ENCODE measurements around the gene ZNF593OS. TPM values are rescaled to one million over a fixed set of nuclear protein-coding genes. Genes with fewer than 3 reads are reported as not detected.

Gene ZNF593OS
- total and polyA plus RNA-seq, 9 donors: 0.31 to 1.6 (median 0.88) TPM

DNA sequence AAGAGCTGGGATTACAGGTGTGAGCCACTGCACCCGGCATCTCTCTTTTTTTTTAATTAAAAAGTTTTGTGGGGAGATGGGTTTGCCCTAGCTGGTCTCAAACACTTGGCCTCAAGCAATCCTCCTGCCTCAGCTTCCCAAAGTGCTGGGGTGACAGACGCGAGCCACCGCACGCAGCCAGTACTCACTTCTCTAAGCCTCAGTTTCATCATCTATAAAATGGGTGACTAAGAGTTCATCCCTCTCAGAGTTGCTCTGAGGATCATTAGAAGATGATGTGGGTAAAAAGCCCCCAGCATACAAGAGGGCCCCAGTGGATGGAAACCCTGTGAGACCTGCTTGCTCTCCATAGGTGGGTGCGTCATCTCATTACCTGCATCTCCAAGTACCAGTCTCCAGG lies 16.2 kb upstream of the ZNF593OS start:
- Histone ChIP-seq H3K4me1 (ENCODE audit: control insufficient read depth, insufficient read depth, low read length) (no peaks in the 10 kb centered on the region), H3K27ac (ENCODE audit: low read length) (no peak overlapping the region), H3K4me3 (ENCODE audit: low read length) (no peak overlapping the region), H3K36me3 (ENCODE audit: control insufficient read depth, insufficient read depth, low read length) (no peaks in the 10 kb centered on the region), H3K27me3 (ENCODE audit: control insufficient read depth, insufficient read depth, low read length) (no peaks in the 10 kb centered on the region), H3K9me3 (replicated peaks; ENCODE audit: control insufficient read depth, low read depth, low read length) (no peaks in the 10 kb centered on the region)
- WGBS (ENCODE audit: insufficient coverage): no CpG with 5 or more reads among the region's 6 CpGs
- DNase-seq: no peak

DNA sequence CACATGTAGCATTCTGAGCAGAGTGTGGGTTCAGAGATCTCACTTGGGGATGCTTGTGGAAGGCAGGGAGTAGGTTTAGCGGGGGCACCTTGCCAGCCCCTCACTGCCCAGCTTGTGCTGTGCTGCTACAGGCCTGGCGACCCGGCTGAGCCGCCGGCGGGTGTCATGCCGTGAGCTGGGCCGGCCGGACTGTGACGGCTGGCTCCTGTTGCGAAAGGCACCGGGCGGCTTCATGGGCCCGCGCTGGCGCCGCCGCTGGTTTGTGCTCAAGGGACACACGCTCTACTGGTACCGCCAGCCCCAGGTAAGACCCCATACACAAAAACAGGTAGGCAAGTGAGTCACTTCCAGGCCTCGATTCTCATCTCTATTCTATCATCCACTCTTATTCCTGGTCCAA lies 13.3 kb upstream of the ZNF593OS start:
- Histone ChIP-seq H3K27ac (ENCODE audit: low read length) (no peak overlapping the region), H3K4me3 (ENCODE audit: low read length) (no peak overlapping the region), H3K4me1 (ENCODE audit: control insufficient read depth, insufficient read depth, low read length) (peaks cover 5% of the 10 kb centered on the region), H3K36me3 (ENCODE audit: control insufficient read depth, insufficient read depth, low read length) (no peaks in the 10 kb centered on the region), H3K27me3 (ENCODE audit: control insufficient read depth, insufficient read depth, low read length) (no peaks in the 10 kb centered on the region), H3K9me3 (replicated peaks; ENCODE audit: control insufficient read depth, low read depth, low read length) (no peaks in the 10 kb centered on the region)
- 89% methylated on average over 19 of the region's 21 CpGs for WGBS (ENCODE audit: insufficient coverage)
- DNase-seq: no peak

- Histone ChIP-seq H3K9me3 (replicated peaks; ENCODE audit: control insufficient read depth, low read depth, low read length) (no peaks in the 10 kb centered on the region), H3K36me3 (ENCODE audit: control insufficient read depth, insufficient read depth, low read length) (no peaks in the 10 kb centered on the region), H3K27ac (ENCODE audit: low read length) (no peak overlapping the region), H3K4me1 (ENCODE audit: control insufficient read depth, insufficient read depth, low read length) (peaks cover 5% of the 10 kb centered on the region), H3K27me3 (ENCODE audit: control insufficient read depth, insufficient read depth, low read length) (no peaks in the 10 kb centered on the region), H3K4me3 (ENCODE audit: low read length) (no peak overlapping the region)
- no peak for DNase-seq
- 88% methylated on average over 4 of the region's 7 CpGs for WGBS (ENCODE audit: insufficient coverage)
These were observed 12.5 kb upstream of the ZNF593OS start for GRCh38 chr1:26184086-26184485.

DNA sequence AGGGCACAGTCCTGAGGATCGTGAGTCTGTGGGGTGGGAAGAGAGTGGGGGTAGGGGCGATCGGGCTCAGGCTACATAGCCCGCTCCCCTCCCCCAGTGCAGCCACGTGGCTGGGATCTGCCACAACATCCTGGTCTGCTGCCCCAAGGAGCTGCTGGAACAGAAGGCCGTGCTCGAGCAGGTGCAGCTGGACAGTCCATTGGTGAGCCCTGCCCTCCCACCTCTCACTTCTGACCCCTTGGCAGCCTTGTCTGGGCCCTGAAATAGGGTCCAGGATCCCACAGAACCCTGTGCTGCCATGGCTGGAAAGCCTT lies 10.7 kb upstream of the ZNF593OS start:
- 66% methylated on average over 7 of the region's 7 CpGs for WGBS (ENCODE audit: insufficient coverage)
- Histone ChIP-seq H3K27me3 (ENCODE audit: control insufficient read depth, insufficient read depth, low read length) (no peaks in the 10 kb centered on the region), H3K9me3 (replicated peaks; ENCODE audit: control insufficient read depth, low read depth, low read length) (no peaks in the 10 kb centered on the region), H3K4me1 (ENCODE audit: control insufficient read depth, insufficient read depth, low read length) (peaks cover 5% of the 10 kb centered on the region), H3K27ac (ENCODE audit: low read length) (no peak overlapping the region), H3K4me3 (ENCODE audit: low read length) (no peak overlapping the region), H3K36me3 (ENCODE audit: control insufficient read depth, insufficient read depth, low read length) (no peaks in the 10 kb centered on the region)
- DNase-seq: no peak

DNA sequence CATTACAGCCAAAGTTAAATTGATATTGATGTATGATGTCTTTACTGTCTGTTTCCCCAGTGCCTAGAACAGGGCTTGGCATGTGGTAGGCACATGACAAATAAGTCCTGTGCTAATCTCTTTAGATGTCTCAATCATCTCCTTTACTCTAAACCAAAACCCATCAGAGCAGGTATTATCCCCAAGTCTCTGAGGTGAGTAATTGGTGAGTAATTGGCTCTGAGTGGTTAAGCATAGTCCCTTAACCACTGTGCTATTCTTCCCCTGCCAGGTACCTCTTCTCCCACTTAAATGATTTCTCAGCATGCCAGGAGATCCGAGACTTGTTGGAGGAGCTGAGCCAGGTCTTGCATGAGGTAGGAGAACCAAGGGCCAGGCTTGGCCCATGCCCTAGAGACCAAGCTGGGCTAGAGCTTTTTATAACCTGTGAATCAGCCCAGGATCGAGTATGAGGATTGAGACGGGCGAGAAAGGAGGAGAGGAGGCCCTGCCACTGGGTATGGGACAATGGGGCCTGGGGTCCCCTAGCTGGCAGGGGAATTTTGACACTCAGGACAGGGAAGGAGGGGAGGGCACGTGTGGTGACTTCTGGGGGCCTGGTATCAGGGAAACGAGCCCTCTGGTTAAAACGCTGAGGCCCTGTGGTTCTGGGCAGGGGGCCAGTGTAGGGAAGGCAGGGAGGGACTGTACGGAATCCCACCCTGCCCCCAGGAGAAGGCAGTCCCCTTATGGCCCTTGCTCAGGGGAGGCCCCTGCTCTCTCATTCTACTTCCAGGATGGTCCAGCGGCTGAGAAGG lies 10.2 kb upstream of the ZNF593OS start:
- no peak overlapping the region for H3K27ac ChIP-seq (ENCODE audit: low read length)
- no peak for DNase-seq
- peaks cover 5% of the 10 kb centered on the region for H3K4me1 ChIP-seq (ENCODE audit: control insufficient read depth, insufficient read depth, low read length)
- no peak overlapping the region for H3K4me3 ChIP-seq (ENCODE audit: low read length)
- H3K27me3 ChIP-seq (ENCODE audit: control insufficient read depth, insufficient read depth, low read length): no peaks in the 10 kb centered on the region
- 45% methylated on average over 6 of the region's 9 CpGs for WGBS (ENCODE audit: insufficient coverage)
- no peaks in the 10 kb centered on the region for H3K9me3 ChIP-seq (replicated peaks; ENCODE audit: control insufficient read depth, low read depth, low read length)
- no peaks in the 10 kb centered on the region for H3K36me3 ChIP-seq (ENCODE audit: control insufficient read depth, insufficient read depth, low read length)

DNA sequence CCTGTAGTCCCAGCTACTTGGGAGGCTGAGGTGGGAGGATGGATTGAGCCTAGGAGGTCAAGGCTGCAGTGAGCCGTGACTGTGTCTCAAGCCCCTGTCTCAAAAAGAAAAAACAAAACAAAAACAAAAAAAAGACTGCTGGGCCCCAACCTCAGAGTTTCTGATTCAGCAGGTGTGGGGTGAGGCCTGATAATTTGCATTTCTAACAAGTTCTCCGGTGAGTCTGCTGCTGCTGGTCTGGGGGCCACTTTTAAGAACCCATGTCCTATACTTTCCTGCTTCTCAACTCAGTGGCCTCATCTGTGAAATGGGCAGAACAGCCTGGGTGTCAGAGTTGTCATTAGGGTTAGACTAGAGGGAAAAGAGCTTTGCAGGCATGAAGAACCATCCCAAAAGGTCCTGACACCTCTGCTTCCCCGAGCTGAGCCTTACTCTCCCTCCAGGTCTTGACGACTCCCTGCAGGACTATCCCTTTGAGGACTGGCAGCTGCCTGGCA lies 8.4 kb upstream of the ZNF593OS start:
- Histone ChIP-seq H3K4me1 (ENCODE audit: control insufficient read depth, insufficient read depth, low read length) (peaks cover 5% of the 10 kb centered on the region), H3K27me3 (ENCODE audit: control insufficient read depth, insufficient read depth, low read length) (no peaks in the 10 kb centered on the region), H3K27ac (ENCODE audit: low read length) (no peak overlapping the region), H3K36me3 (ENCODE audit: control insufficient read depth, insufficient read depth, low read length) (no peaks in the 10 kb centered on the region), H3K4me3 (ENCODE audit: low read length) (no peak overlapping the region), H3K9me3 (replicated peaks; ENCODE audit: control insufficient read depth, low read depth, low read length) (no peaks in the 10 kb centered on the region)
- 83% methylated on average over 3 of the region's 4 CpGs for WGBS (ENCODE audit: insufficient coverage)
- DNase-seq: no peak

DNA sequence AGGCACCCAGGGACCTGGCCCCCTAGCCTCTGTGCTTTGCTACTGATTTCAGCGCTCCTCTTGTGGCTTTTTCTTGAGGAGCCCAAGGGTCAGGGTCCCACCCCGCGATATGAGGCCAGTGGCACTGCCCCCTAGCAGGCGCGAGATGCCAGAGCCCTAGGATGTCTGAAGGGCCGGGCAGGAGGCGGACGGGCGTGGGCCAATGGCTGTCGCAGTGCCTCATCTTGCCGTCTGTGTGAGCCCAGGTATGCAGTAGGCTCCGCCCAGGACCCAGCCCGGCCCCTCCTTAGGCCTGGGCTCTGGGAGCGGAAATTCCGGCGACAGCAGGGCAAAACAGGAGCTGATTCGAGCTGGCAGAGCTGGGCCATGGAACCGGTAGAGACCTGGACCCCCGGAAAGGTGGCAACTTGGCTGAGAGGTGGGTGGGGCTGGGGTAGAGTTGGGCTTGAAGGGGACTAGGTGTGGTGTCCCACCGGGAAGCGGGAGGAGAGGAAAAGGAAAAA lies 5.6 kb upstream of the ZNF593OS start, which contains the start of gene CNKSR1:
CNKSR1 (plus strand) TSS at position 310 of the 503 bp plus-strand sequence; CDS start at position 367, 57 bp downstream.
- no peaks in the 10 kb centered on the region for H3K9me3 ChIP-seq (replicated peaks; ENCODE audit: control insufficient read depth, low read depth, low read length)
- H3K4me1 ChIP-seq (ENCODE audit: control insufficient read depth, insufficient read depth, low read length): peaks cover 5% of the 10 kb centered on the region
- no peaks in the 10 kb centered on the region for H3K36me3 ChIP-seq (ENCODE audit: control insufficient read depth, insufficient read depth, low read length)
- no peak within 1 kb of the TSS for H3K27ac ChIP-seq (ENCODE audit: low read length)
- H3K4me3 ChIP-seq (ENCODE audit: low read length): no peak within 1 kb of the TSS
- WGBS (ENCODE audit: insufficient coverage): 43% methylated on average over 21 of the region's 21 CpGs
- no peaks in the 10 kb centered on the region for H3K27me3 ChIP-seq (ENCODE audit: control insufficient read depth, insufficient read depth, low read length)
- DNase-seq: no peak

GRCh38 chr1:26175346-26175745 lies 3.7 kb upstream of the ZNF593OS start:
- H3K4me3 ChIP-seq (ENCODE audit: low read length): no peak overlapping the region
- peaks cover 14% of the 10 kb centered on the region for H3K4me1 ChIP-seq (ENCODE audit: control insufficient read depth, insufficient read depth, low read length)
- DNase-seq: no peak
- H3K27ac ChIP-seq (ENCODE audit: low read length): no peak overlapping the region
- 88% methylated on average over 3 of the region's 8 CpGs for WGBS (ENCODE audit: insufficient coverage)
- H3K36me3 ChIP-seq (ENCODE audit: control insufficient read depth, insufficient read depth, low read length): peaks cover 11% of the 10 kb centered on the region
- H3K9me3 ChIP-seq (replicated peaks; ENCODE audit: control insufficient read depth, low read depth, low read length): no peaks in the 10 kb centered on the region
- no peaks in the 10 kb centered on the region for H3K27me3 ChIP-seq (ENCODE audit: control insufficient read depth, insufficient read depth, low read length)

GRCh38 chr1:26170472-26170821 lies 1.2 kb downstream of the ZNF593OS start:
- H3K4me1 ChIP-seq (ENCODE audit: control insufficient read depth, insufficient read depth, low read length): peaks cover 26% of the 10 kb centered on the region
- peak overlapping the region; percentile 81 for H3K4me3 ChIP-seq (ENCODE audit: low read length)
- no peaks in the 10 kb centered on the region for H3K9me3 ChIP-seq (replicated peaks; ENCODE audit: control insufficient read depth, low read depth, low read length)
- DNase-seq: no peak
- H3K27me3 ChIP-seq (ENCODE audit: control insufficient read depth, insufficient read depth, low read length): no peaks in the 10 kb centered on the region
- 67% methylated on average over 8 of the region's 9 CpGs for WGBS (ENCODE audit: insufficient coverage)
- peaks cover 11% of the 10 kb centered on the region for H3K36me3 ChIP-seq (ENCODE audit: control insufficient read depth, insufficient read depth, low read length)
- peak overlapping the region; percentile 40 for H3K27ac ChIP-seq (ENCODE audit: low read length)

- WGBS (ENCODE audit: insufficient coverage): under 1% methylated on average over 65 of the region's 76 CpGs
- Histone ChIP-seq H3K27me3 (ENCODE audit: control insufficient read depth, insufficient read depth, low read length) (no peaks in the 10 kb centered on the region), H3K36me3 (ENCODE audit: control insufficient read depth, insufficient read depth, low read length) (peaks cover 11% of the 10 kb centered on the region), H3K27ac (ENCODE audit: low read length) (peak within 1 kb of the TSS; percentile 62), H3K4me3 (ENCODE audit: low read length) (peak within 1 kb of the TSS; percentile 81), H3K4me1 (ENCODE audit: control insufficient read depth, insufficient read depth, low read length) (peaks cover 30% of the 10 kb centered on the region), H3K9me3 (replicated peaks; ENCODE audit: control insufficient read depth, low read depth, low read length) (no peaks in the 10 kb centered on the region)
- DNase-seq: peak; percentile 96
These were observed 1.8 kb downstream of the ZNF593OS start, which contains the start of gene ZNF593 for GRCh38 chr1:26169669-26170471. ZNF593 (plus strand) TSS chr1:26169908; CDS start chr1:26169984, 76 bp downstream.

Measured in muscle of leg (tissue), 11 donors.